IMR-90 (cell line): ENCODE measurements around the gene ALS2. TPM values are rescaled to one million over a fixed set of nuclear protein-coding genes. Genes with fewer than 3 reads are reported as not detected.

Experiments used
- ATAC-seq: fragments of 200-7000 bp; cut with Tn5 transposase; 2 replicates; pipeline ENCODE4 v1.9.1; 2020; ENCODE audit warnings: low read depth, mild to moderate bottlenecking, moderate library complexity
- BruUV-seq: library from RNA; stranded (reverse); fragments of 400-500 nt; replicated peaks from 2 replicates; lab custom pipeline; 2021; lab: Mats Ljungman, UMichigan
- CTCF ChIA-PET: fragments of 300-600 bp; formaldehyde crosslinking; extraction: SDS; loops from one replicate; lab custom pipeline; 2021; ENCODE audit warnings: antibody characterized with exemption; lab: Yijun Ruan, JAX
- POLR2A ChIA-PET: fragments of 300-600 bp; sonication (Branson Sonifier 250); formaldehyde crosslinking; loops from one replicate; lab custom pipeline; 2022; ENCODE audit warnings: antibody characterized with exemption; ENCODE audit not compliant: unreplicated experiment; lab: Charles Lee
- DNase-seq: peaks from one replicate; pipeline ENCODE4 v3.0.0; 2013
- H2AFZ ChIP-seq: replicated peaks from 2 replicates; pipeline ENCODE3; 2013; ENCODE audit warnings: low read length, mild to moderate bottlenecking; ENCODE audit not compliant: poor library complexity
- H2AK5ac ChIP-seq: 2 replicates; pipeline ENCODE4 v1.6.1; 2013; ENCODE audit warnings: low read depth, low read length, inconsistent platforms
- H2AK9ac ChIP-seq: replicated peaks from 2 replicates; pipeline ENCODE3; 2013; ENCODE audit warnings: mild to moderate bottlenecking, low read depth, low read length, moderate library complexity; ENCODE audit not compliant: poor library complexity
- H2BK120ac ChIP-seq: 2 replicates; pipeline ENCODE4 v1.6.1; 2013; ENCODE audit warnings: low read depth, low read length, inconsistent platforms
- H2BK15ac ChIP-seq: 3 replicates; pipeline ENCODE4 v1.6.1; 2013; ENCODE audit warnings: low read depth, low read length, inconsistent platforms
- H2BK20ac ChIP-seq: 2 replicates; pipeline ENCODE4 v1.6.1; 2013; ENCODE audit warnings: low read depth, mild to moderate bottlenecking, inconsistent platforms, low read length, moderate library complexity
- H2BK5ac ChIP-seq: 2 replicates; pipeline ENCODE4 v1.6.1; 2013; ENCODE audit warnings: mild to moderate bottlenecking, low read depth, low read length, inconsistent platforms; ENCODE audit not compliant: poor library complexity, severe bottlenecking
- H3K14ac ChIP-seq: replicated peaks from 2 replicates; pipeline ENCODE4 v1.6.1; 2013; ENCODE audit warnings: low read depth, low read length, inconsistent platforms
- H3K18ac ChIP-seq: 2 replicates; pipeline ENCODE4 v1.6.1; 2013; ENCODE audit warnings: low read depth, low read length, control low read depth
- H3K23ac ChIP-seq: 2 replicates; pipeline ENCODE4 v1.6.1; 2013; ENCODE audit warnings: low read depth, low read length, inconsistent platforms
- H3K27ac ChIP-seq: 2 replicates; pipeline ENCODE4 v1.5.1; 2013; ENCODE audit warnings: mild to moderate bottlenecking, control low read depth, low read length; ENCODE audit not compliant: insufficient read depth
- H3K27me3 ChIP-seq: 2 replicates; pipeline ENCODE4 v1.6.1; 2013; ENCODE audit warnings: low read length; ENCODE audit not compliant: control insufficient read depth, insufficient read depth
- H3K36me3 ChIP-seq: 2 replicates; pipeline ENCODE4 v1.6.1; 2013; ENCODE audit warnings: low read length, mixed read lengths; ENCODE audit not compliant: control insufficient read depth, insufficient read depth
- H3K4ac ChIP-seq: 2 replicates; pipeline ENCODE4 v1.6.1; 2013; ENCODE audit warnings: low read depth, low read length, inconsistent platforms
- H3K4me1 ChIP-seq: 2 replicates; pipeline ENCODE4 v1.6.1; 2013; ENCODE audit warnings: low read length, mixed read lengths; ENCODE audit not compliant: control insufficient read depth, insufficient read depth
- H3K4me2 ChIP-seq: 2 replicates; pipeline ENCODE4 v1.6.1; 2013; ENCODE audit warnings: low read depth, mild to moderate bottlenecking, control low read depth, low read length, moderate library complexity
- H3K4me3 ChIP-seq: 2 replicates; pipeline ENCODE4 v1.5.1; 2013; ENCODE audit warnings: low read depth, mild to moderate bottlenecking, control low read depth, low read length, moderate library complexity; ENCODE audit not compliant: insufficient read depth
- H3K56ac ChIP-seq: 2 replicates; pipeline ENCODE4 v1.6.1; 2013; ENCODE audit warnings: low read length, inconsistent platforms; ENCODE audit not compliant: insufficient read depth; ENCODE audit errors: extremely low read depth
- H3K79me1 ChIP-seq, 2 experiments: 2 replicates each; pipeline ENCODE4 v1.6.1; 2013; ENCODE audit warnings: low read length in 2 of 2, inconsistent platforms in 1 of 2, low read depth in 1 of 2
- H3K9ac ChIP-seq: 2 replicates; pipeline ENCODE4 v1.6.1; 2013; ENCODE audit warnings: low read depth, low read length, control low read depth
- H3K9me1 ChIP-seq: 2 replicates; pipeline ENCODE4 v1.6.1; 2013; ENCODE audit warnings: low read length, inconsistent platforms; ENCODE audit not compliant: insufficient read depth
- H3K9me3 ChIP-seq: 2 replicates; pipeline ENCODE4 v1.6.1; 2013; ENCODE audit warnings: low read length; ENCODE audit not compliant: control insufficient read depth, insufficient read depth
- H4K20me1 ChIP-seq: 2 replicates; pipeline ENCODE4 v1.6.1; 2013; ENCODE audit warnings: low read length, inconsistent platforms; ENCODE audit not compliant: insufficient read depth
- H4K5ac ChIP-seq: 2 replicates; pipeline ENCODE4 v1.6.1; 2013; ENCODE audit warnings: mild to moderate bottlenecking, low read depth, low read length, control low read depth
- H4K8ac ChIP-seq, 2 experiments: 2 replicates each; pipeline ENCODE4 v1.6.1; 2013; ENCODE audit warnings: low read depth in 2 of 2, low read length in 2 of 2, control low read depth in 1 of 2, inconsistent platforms in 1 of 2
- H4K91ac ChIP-seq: 2 replicates; pipeline ENCODE4 v1.6.1; 2013; ENCODE audit warnings: low read depth, low read length, inconsistent platforms; ENCODE audit not compliant: insufficient read depth
- BHLHE40 ChIP-seq: fragments of 150-350 bp; IDR thresholded peaks from 2 replicates; pipeline ENCODE4 v1.6.1; 2016; ENCODE audit warnings: mild to moderate bottlenecking, low read depth, low read length
- CEBPB ChIP-seq: IDR thresholded peaks from 2 replicates; pipeline ENCODE4 v1.6.1; 2012; ENCODE audit warnings: low read depth, low read length, improper control_type of control experiment
- CHD1 ChIP-seq: IDR thresholded peaks from 2 replicates; pipeline ENCODE4 v1.6.1; 2012; ENCODE audit warnings: low read depth, low read length, improper control_type of control experiment
- CTCF ChIP-seq: conservative IDR thresholded peaks from 2 replicates; pipeline ENCODE4 v1.5.1; 2012; ENCODE audit warnings: mild to moderate bottlenecking, low read depth, low read length, improper control_type of control experiment
- ELK1 ChIP-seq: fragments of 150-350 bp; IDR thresholded peaks from 2 replicates; pipeline ENCODE4 v1.6.1; 2016; ENCODE audit warnings: low read depth, mild to moderate bottlenecking, low read length, moderate library complexity, borderline replicate concordance
- FOS ChIP-seq: fragments of 150-350 bp; IDR thresholded peaks from 2 replicates; pipeline ENCODE4 v1.6.1; 2016; ENCODE audit warnings: low read depth, low read length
- MAFK ChIP-seq: IDR thresholded peaks from 2 replicates; pipeline ENCODE4 v1.6.1; 2012; ENCODE audit warnings: low read depth, low read length, improper control_type of control experiment
- MAZ ChIP-seq: IDR thresholded peaks from 2 replicates; pipeline ENCODE4 v1.6.1; 2012; ENCODE audit warnings: low read depth, mild to moderate bottlenecking, low read length, improper control_type of control experiment, moderate library complexity, borderline replicate concordance
- MXI1 ChIP-seq: IDR thresholded peaks from 2 replicates; pipeline ENCODE4 v1.6.1; 2012; ENCODE audit warnings: low read depth, mild to moderate bottlenecking, low read length, moderate library complexity, borderline replicate concordance
- NFE2L2 ChIP-seq: fragments of 150-350 bp; IDR thresholded peaks from 2 replicates; pipeline ENCODE4 v1.6.1; 2016; ENCODE audit warnings: low read depth, mild to moderate bottlenecking, low read length
- POLR2A ChIP-seq: IDR thresholded peaks from 2 replicates; pipeline ENCODE4 v1.6.1; 2012; ENCODE audit warnings: mild to moderate bottlenecking, low read depth, low read length
- RAD21 ChIP-seq: IDR thresholded peaks from 2 replicates; pipeline ENCODE4 v1.6.1; 2012; ENCODE audit warnings: low read length, improper control_type of control experiment
- RCOR1 ChIP-seq: IDR thresholded peaks from 2 replicates; pipeline ENCODE4 v1.6.1; 2012; ENCODE audit warnings: mild to moderate bottlenecking, low read length, improper control_type of control experiment; ENCODE audit not compliant: insufficient replicate concordance
- RFX5 ChIP-seq: IDR thresholded peaks from 2 replicates; pipeline ENCODE4 v1.8.0; 2012; ENCODE audit warnings: low read depth, mild to moderate bottlenecking, low read length, moderate library complexity
- SMC3 ChIP-seq: fragments of 150-350 bp; IDR thresholded peaks from 2 replicates; pipeline ENCODE4 v1.6.1; 2016; ENCODE audit warnings: low read depth, mild to moderate bottlenecking, antibody characterized with exemption, low read length, moderate library complexity
- USF2 ChIP-seq: fragments of 150-350 bp; IDR thresholded peaks from 2 replicates; pipeline ENCODE4 v1.6.1; 2017; ENCODE audit warnings: mild to moderate bottlenecking, antibody characterized with exemption, low read length, low read depth
- WGBS, 2 experiments: methylation state at CpG; one replicate each; pipeline versions ENCODE4 v1.1.5 to v1.1.7; 2013; ENCODE audit warnings: missing lambda C conversion rate in 2 of 2; ENCODE audit not compliant: insufficient read length in 1 of 2; ENCODE audit errors: extremely low coverage in 2 of 2; 5-methylcytosine and 5-hydroxymethylcytosine counted together
- dilution Hi-C: fragments of 300-500 bp; cut with HindIII; formaldehyde crosslinking; loops from one replicate; pipeline ENCODE4 v1.14.3; 2018; ENCODE audit warnings: low sequenced_read_pairs; ENCODE audit not compliant: unreplicated experiment
- in situ Hi-C: fragments of 300-500 bp; cut with MboI; formaldehyde crosslinking; loops from 3 replicates; pipeline ENCODE4 v1.14.3; 2019; ENCODE audit warnings: low sequenced_read_pairs, inconsistent platforms, mixed read lengths
- intact Hi-C: fragments of 100-400 bp; cut with micrococcal nuclease; formaldehyde crosslinking; loops from 2 replicates; pipeline ENCODE4 v1.10.0; 2022
- polyA plus RNA-seq, 3 experiments: library from polyadenylated mRNA; depleted of rRNA; stranded (reverse); fragments of >200 nt; gene quantifications; 2 replicates each; pipeline ENCODE4 v1.2.3, GENCODE V29; 2012; ENCODE audit warnings: low replicate concordance in 1 of 3
- total RNA-seq: library from RNA; depleted of rRNA; stranded (reverse); fragments of >200 nt; gene quantifications from 2 replicates; pipeline ENCODE4 v1.2.3, GENCODE V29; 2012

ALS2 gene
- total and polyA plus RNA-seq, 2 of the 4 experiments (the other 2 are of a cell fraction): 14.4 to 42.3 TPM

DNA sequence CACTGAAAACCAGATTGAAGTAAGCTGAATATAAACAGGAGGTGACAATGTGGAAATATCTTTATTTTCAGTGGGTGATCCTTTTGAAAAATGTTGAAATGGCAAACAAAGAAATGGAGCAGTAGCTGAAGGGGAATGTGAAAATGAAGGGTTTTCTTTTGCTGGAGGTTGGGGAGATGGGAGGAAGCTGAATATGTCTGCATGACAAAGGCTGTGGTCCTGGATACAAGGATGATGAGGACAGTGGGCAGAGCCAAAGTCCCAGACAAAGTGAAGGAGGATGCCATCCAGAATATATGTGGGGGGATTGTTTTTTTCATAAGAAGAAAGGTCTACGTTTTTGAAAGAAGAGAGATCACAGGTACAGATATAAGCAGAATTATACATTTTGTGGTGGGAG lies 6.7 kb downstream of the ALS2 start:
- H2AK9ac ChIP-seq: no peak overlapping the region
- intact Hi-C loops (no loop called here), in situ Hi-C loops (no loop called here), dilution Hi-C loops (no loop called here)
- no peak overlapping the region for H2AFZ ChIP-seq
- no peak for ATAC-seq
- H3K79me1 ChIP-seq: peaks cover 24 to 64% of the 10 kb centered on the region in 2 experiments
- no peak overlapping the region for H3K14ac ChIP-seq
- 0 out of 2 replicates have a peak overlapping the region, but pooled peaks have one; percentile 41 for H3K23ac ChIP-seq
- no peak overlapping the region for H3K27ac ChIP-seq
- peaks cover 28% of the 10 kb centered on the region; the same call in 1 of the 2 replicates for H4K20me1 ChIP-seq
- no CpG with 5 or more reads among the region's 1 CpG for WGBS, 2 experiments
- ChIA-PET POLR2A (no interaction called here), CTCF (no interaction called here)
- H2BK20ac ChIP-seq: no peak overlapping the region
- H3K56ac ChIP-seq: no peak overlapping the region
- no peak overlapping the region for H2BK15ac ChIP-seq
- no TSS peak for BruUV-seq
- H4K91ac ChIP-seq: no peak overlapping the region
- no peaks in the 10 kb centered on the region for H3K9me3 ChIP-seq
- H3K4ac ChIP-seq: no peak overlapping the region
- peaks cover 10% of the 10 kb centered on the region for H3K4me1 ChIP-seq
- H2BK5ac ChIP-seq: no peak overlapping the region
- H4K5ac ChIP-seq: no peak overlapping the region
- TF ChIP-seq USF2 (no peak), CHD1 (no peak), RCOR1 (no peak), SMC3 (no peak), MAFK (no peak), CEBPB (no peak), RAD21 (no peak), ELK1 (no peak), MAZ (no peak), POLR2A (no peak), MXI1 (no peak), BHLHE40 (no peak), CTCF (no peak), RFX5 (no peak), NFE2L2 (no peak), FOS (no peak)
- H3K18ac ChIP-seq: no peak overlapping the region
- no peak overlapping the region for H4K8ac ChIP-seq
- no peak overlapping the region for H2BK120ac ChIP-seq
- no peak for DNase-seq
- no peak overlapping the region for H3K4me3 ChIP-seq
- H3K27me3 ChIP-seq: no peaks in the 10 kb centered on the region
- H3K36me3 ChIP-seq: peaks cover 2% of the 10 kb centered on the region; the same call in 1 of the 2 replicates
- 0 out of 2 replicates have a peak overlapping the region, but pooled peaks have one; percentile 7 for H2AK5ac ChIP-seq
- H3K4me2 ChIP-seq: no peak overlapping the region
- H3K9me1 ChIP-seq: peaks cover 9% of the 10 kb centered on the region
- no peak overlapping the region for H3K9ac ChIP-seq
